ENCODE results near the gene TMEM14A.

Gene TMEM14A

DNA sequence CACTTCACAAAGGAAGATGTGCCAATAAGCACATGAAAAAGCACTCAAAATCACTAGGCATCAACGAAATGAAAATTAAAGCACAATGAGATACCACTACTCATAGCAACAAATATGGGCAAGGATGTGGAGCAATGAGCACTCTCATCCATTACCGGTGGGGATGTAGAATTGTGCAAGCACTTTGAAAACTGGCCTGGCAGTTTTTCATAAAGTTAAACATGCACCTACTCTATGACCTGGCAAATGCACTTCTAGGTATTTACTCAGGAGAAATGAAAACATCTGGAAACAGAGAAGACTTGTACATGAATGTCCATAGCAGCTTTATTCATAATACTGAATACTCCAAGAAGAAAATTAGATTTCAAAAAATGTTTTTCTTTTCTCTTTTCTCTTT lies 34.1 kb upstream of the TMEM14A start:
- no peak overlapping the region for H3K4me3 ChIP-seq (ENCODE audit: low read depth, low read length)
- DNase-seq (ENCODE audit: low read depth): no peak
- TF ChIP-seq, protein P1, sequence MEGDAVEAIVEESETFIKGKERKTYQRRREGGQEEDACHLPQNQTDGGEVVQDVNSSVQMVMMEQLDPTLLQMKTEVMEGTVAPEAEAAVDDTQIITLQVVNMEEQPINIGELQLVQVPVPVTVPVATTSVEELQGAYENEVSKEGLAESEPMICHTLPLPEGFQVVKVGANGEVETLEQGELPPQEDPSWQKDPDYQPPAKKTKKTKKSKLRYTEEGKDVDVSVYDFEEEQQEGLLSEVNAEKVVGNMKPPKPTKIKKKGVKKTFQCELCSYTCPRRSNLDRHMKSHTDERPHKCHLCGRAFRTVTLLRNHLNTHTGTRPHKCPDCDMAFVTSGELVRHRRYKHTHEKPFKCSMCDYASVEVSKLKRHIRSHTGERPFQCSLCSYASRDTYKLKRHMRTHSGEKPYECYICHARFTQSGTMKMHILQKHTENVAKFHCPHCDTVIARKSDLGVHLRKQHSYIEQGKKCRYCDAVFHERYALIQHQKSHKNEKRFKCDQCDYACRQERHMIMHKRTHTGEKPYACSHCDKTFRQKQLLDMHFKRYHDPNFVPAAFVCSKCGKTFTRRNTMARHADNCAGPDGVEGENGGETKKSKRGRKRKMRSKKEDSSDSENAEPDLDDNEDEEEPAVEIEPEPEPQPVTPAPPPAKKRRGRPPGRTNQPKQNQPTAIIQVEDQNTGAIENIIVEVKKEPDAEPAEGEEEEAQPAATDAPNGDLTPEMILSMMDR (IDR thresholded peaks at IDR 0.05; ENCODE audit: control insufficient read depth, extremely low read depth, insufficient read depth): no peak

- no peak for DNase-seq (ENCODE audit: low read depth)
- TF ChIP-seq, protein P1 (IDR thresholded peaks at IDR 0.05; ENCODE audit: control insufficient read depth, extremely low read depth, insufficient read depth): no peak
- H3K4me3 ChIP-seq (ENCODE audit: low read depth, low read length): no peak overlapping the region
These were observed 31.4 kb upstream of the TMEM14A start for GRCh38 chr6:52639493-52639892.

DNA sequence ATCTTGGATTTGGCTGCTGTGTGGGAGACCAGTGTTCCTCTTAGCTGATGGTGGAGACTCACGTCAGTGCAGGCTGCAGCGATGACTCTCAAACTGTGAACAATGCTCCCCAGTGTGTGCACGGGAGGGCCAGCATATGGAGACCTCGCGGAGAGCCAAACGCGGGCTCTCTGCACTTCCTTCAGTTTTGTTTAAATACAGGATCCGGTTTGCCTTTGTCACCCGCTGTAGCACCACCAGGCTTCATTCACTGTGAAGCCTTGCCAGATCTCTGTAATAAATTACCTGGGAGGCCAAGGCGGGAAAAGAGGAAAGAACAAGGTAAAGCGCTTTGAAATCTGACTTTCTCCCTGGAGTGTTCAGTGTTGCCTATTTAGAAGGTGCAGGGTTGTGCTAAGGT lies 30.7 kb upstream of the TMEM14A start:
- no peak overlapping the region for H3K4me3 ChIP-seq (ENCODE audit: low read depth, low read length)
- TF ChIP-seq, protein P1 (IDR thresholded peaks at IDR 0.05; ENCODE audit: control insufficient read depth, extremely low read depth, insufficient read depth): no peak
- DNase-seq (ENCODE audit: low read depth): no peak

- no peak overlapping the region for H3K4me3 ChIP-seq (ENCODE audit: low read depth, low read length)
- TF ChIP-seq, protein P1 (IDR thresholded peaks at IDR 0.05; ENCODE audit: control insufficient read depth, extremely low read depth, insufficient read depth): no peak
- no peak for DNase-seq (ENCODE audit: low read depth)
These were observed 30.0 kb upstream of the TMEM14A start for GRCh38 chr6:52640916-52641315.

DNA sequence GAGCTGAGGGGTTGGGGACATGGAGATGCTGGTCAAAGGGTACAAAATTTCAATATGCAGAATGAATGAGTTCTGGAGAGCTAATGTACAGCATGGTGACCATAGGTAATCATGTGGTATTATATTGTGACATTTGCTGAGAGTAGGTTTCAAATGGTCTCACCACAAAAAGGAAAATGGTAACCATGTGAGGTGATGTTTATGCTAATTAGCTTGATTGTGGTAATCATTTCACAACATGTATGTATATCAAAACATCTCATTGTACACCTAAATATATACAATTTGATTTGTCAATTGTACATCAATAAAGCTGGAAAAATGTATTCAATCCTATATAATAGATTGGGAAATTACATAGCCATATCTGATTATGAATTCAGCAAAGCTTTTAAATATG lies 29.5 kb upstream of the TMEM14A start:
- no peak for DNase-seq (ENCODE audit: low read depth)
- TF ChIP-seq, protein P1 (IDR thresholded peaks at IDR 0.05; ENCODE audit: control insufficient read depth, extremely low read depth, insufficient read depth): no peak
- no peak overlapping the region for H3K4me3 ChIP-seq (ENCODE audit: low read depth, low read length)

DNA sequence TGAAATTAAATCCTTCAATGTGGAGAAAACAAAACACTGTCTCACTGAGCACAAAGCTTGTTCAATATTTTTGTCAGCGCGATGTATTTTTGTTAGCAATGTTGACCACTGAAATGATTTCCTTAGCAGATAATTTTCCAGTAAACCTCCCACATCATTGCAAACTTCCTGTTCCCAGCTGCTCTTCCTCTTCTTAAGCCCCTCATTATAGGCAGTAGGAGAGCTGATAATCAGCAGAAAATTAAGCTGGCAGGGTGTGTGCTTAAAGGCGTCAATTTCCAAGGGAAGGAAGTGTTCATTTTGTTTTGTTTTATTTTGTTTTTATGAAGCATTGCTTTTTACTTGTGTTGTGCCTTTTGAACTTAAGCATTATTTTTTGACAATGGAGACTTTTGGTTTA lies 29.1 kb upstream of the TMEM14A start:
- no peak overlapping the region for H3K4me3 ChIP-seq (ENCODE audit: low read depth, low read length)
- TF ChIP-seq, protein P1 (IDR thresholded peaks at IDR 0.05; ENCODE audit: control insufficient read depth, extremely low read depth, insufficient read depth): no peak
- no peak for DNase-seq (ENCODE audit: low read depth)

- DNase-seq (ENCODE audit: low read depth): no peak
- TF ChIP-seq, protein P1 (IDR thresholded peaks at IDR 0.05; ENCODE audit: control insufficient read depth, extremely low read depth, insufficient read depth): no peak
- H3K4me3 ChIP-seq (ENCODE audit: low read depth, low read length): no peak overlapping the region
These were observed 28.5 kb upstream of the TMEM14A start for GRCh38 chr6:52642368-52642767.
